IMR-90 (cell line): ENCODE results near the gene COL18A1. TPM values are rescaled to one million over a fixed set of nuclear protein-coding genes. Genes with fewer than 3 reads are reported as not detected.

ENCODE experiments used
- ATAC-seq: fragments of 200-7000 bp; cut with Tn5 transposase; 2 replicates; pipeline ENCODE4 v1.9.1; 2020; ENCODE audit warnings: low read depth, mild to moderate bottlenecking, moderate library complexity
- BruUV-seq: library from RNA; stranded (reverse); fragments of 400-500 nt; replicated peaks from 2 replicates; lab custom pipeline; 2021; lab: Mats Ljungman, UMichigan
- CTCF ChIA-PET: fragments of 300-600 bp; formaldehyde crosslinking; extraction: SDS; loops from one replicate; lab custom pipeline; 2021; ENCODE audit warnings: antibody characterized with exemption; lab: Yijun Ruan, JAX
- POLR2A ChIA-PET: fragments of 300-600 bp; sonication (Branson Sonifier 250); formaldehyde crosslinking; loops from one replicate; lab custom pipeline; 2022; ENCODE audit warnings: antibody characterized with exemption; ENCODE audit not compliant: unreplicated experiment; lab: Charles Lee
- DNase-seq: peaks from one replicate; pipeline ENCODE4 v3.0.0; 2013
- H2AFZ ChIP-seq: replicated peaks from 2 replicates; pipeline ENCODE3; 2013; ENCODE audit warnings: low read length, mild to moderate bottlenecking; ENCODE audit not compliant: poor library complexity
- H2AK5ac ChIP-seq: 2 replicates; pipeline ENCODE4 v1.6.1; 2013; ENCODE audit warnings: low read depth, low read length, inconsistent platforms
- H2AK9ac ChIP-seq: replicated peaks from 2 replicates; pipeline ENCODE3; 2013; ENCODE audit warnings: mild to moderate bottlenecking, low read depth, low read length, moderate library complexity; ENCODE audit not compliant: poor library complexity
- H2BK120ac ChIP-seq: 2 replicates; pipeline ENCODE4 v1.6.1; 2013; ENCODE audit warnings: low read depth, low read length, inconsistent platforms
- H2BK15ac ChIP-seq: 3 replicates; pipeline ENCODE4 v1.6.1; 2013; ENCODE audit warnings: low read depth, low read length, inconsistent platforms
- H2BK20ac ChIP-seq: 2 replicates; pipeline ENCODE4 v1.6.1; 2013; ENCODE audit warnings: low read depth, mild to moderate bottlenecking, inconsistent platforms, low read length, moderate library complexity
- H2BK5ac ChIP-seq: 2 replicates; pipeline ENCODE4 v1.6.1; 2013; ENCODE audit warnings: mild to moderate bottlenecking, low read depth, low read length, inconsistent platforms; ENCODE audit not compliant: poor library complexity, severe bottlenecking
- H3K14ac ChIP-seq: replicated peaks from 2 replicates; pipeline ENCODE4 v1.6.1; 2013; ENCODE audit warnings: low read depth, low read length, inconsistent platforms
- H3K18ac ChIP-seq: 2 replicates; pipeline ENCODE4 v1.6.1; 2013; ENCODE audit warnings: low read depth, low read length, control low read depth
- H3K23ac ChIP-seq: 2 replicates; pipeline ENCODE4 v1.6.1; 2013; ENCODE audit warnings: low read depth, low read length, inconsistent platforms
- H3K27ac ChIP-seq: 2 replicates; pipeline ENCODE4 v1.5.1; 2013; ENCODE audit warnings: mild to moderate bottlenecking, control low read depth, low read length; ENCODE audit not compliant: insufficient read depth
- H3K27me3 ChIP-seq: 2 replicates; pipeline ENCODE4 v1.6.1; 2013; ENCODE audit warnings: low read length; ENCODE audit not compliant: control insufficient read depth, insufficient read depth
- H3K36me3 ChIP-seq: 2 replicates; pipeline ENCODE4 v1.6.1; 2013; ENCODE audit warnings: low read length, mixed read lengths; ENCODE audit not compliant: control insufficient read depth, insufficient read depth
- H3K4ac ChIP-seq: 2 replicates; pipeline ENCODE4 v1.6.1; 2013; ENCODE audit warnings: low read depth, low read length, inconsistent platforms
- H3K4me1 ChIP-seq: 2 replicates; pipeline ENCODE4 v1.6.1; 2013; ENCODE audit warnings: low read length, mixed read lengths; ENCODE audit not compliant: control insufficient read depth, insufficient read depth
- H3K4me2 ChIP-seq: 2 replicates; pipeline ENCODE4 v1.6.1; 2013; ENCODE audit warnings: low read depth, mild to moderate bottlenecking, control low read depth, low read length, moderate library complexity
- H3K4me3 ChIP-seq: 2 replicates; pipeline ENCODE4 v1.5.1; 2013; ENCODE audit warnings: low read depth, mild to moderate bottlenecking, control low read depth, low read length, moderate library complexity; ENCODE audit not compliant: insufficient read depth
- H3K56ac ChIP-seq: 2 replicates; pipeline ENCODE4 v1.6.1; 2013; ENCODE audit warnings: low read length, inconsistent platforms; ENCODE audit not compliant: insufficient read depth; ENCODE audit errors: extremely low read depth
- H3K79me1 ChIP-seq, 2 experiments: 2 replicates each; pipeline ENCODE4 v1.6.1; 2013; ENCODE audit warnings: low read length in 2 of 2, inconsistent platforms in 1 of 2, low read depth in 1 of 2
- H3K9ac ChIP-seq: 2 replicates; pipeline ENCODE4 v1.6.1; 2013; ENCODE audit warnings: low read depth, low read length, control low read depth
- H3K9me1 ChIP-seq: 2 replicates; pipeline ENCODE4 v1.6.1; 2013; ENCODE audit warnings: low read length, inconsistent platforms; ENCODE audit not compliant: insufficient read depth
- H3K9me3 ChIP-seq: 2 replicates; pipeline ENCODE4 v1.6.1; 2013; ENCODE audit warnings: low read length; ENCODE audit not compliant: control insufficient read depth, insufficient read depth
- H4K20me1 ChIP-seq: 2 replicates; pipeline ENCODE4 v1.6.1; 2013; ENCODE audit warnings: low read length, inconsistent platforms; ENCODE audit not compliant: insufficient read depth
- H4K5ac ChIP-seq: 2 replicates; pipeline ENCODE4 v1.6.1; 2013; ENCODE audit warnings: mild to moderate bottlenecking, low read depth, low read length, control low read depth
- H4K8ac ChIP-seq, 2 experiments: 2 replicates each; pipeline ENCODE4 v1.6.1; 2013; ENCODE audit warnings: low read depth in 2 of 2, low read length in 2 of 2, control low read depth in 1 of 2, inconsistent platforms in 1 of 2
- H4K91ac ChIP-seq: 2 replicates; pipeline ENCODE4 v1.6.1; 2013; ENCODE audit warnings: low read depth, low read length, inconsistent platforms; ENCODE audit not compliant: insufficient read depth
- CEBPB ChIP-seq: IDR thresholded peaks from 2 replicates; pipeline ENCODE4 v1.6.1; 2012; ENCODE audit warnings: low read depth, low read length, improper control_type of control experiment
- CHD1 ChIP-seq: IDR thresholded peaks from 2 replicates; pipeline ENCODE4 v1.6.1; 2012; ENCODE audit warnings: low read depth, low read length, improper control_type of control experiment
- FOS ChIP-seq: fragments of 150-350 bp; IDR thresholded peaks from 2 replicates; pipeline ENCODE4 v1.6.1; 2016; ENCODE audit warnings: low read depth, low read length
- MAFK ChIP-seq: IDR thresholded peaks from 2 replicates; pipeline ENCODE4 v1.6.1; 2012; ENCODE audit warnings: low read depth, low read length, improper control_type of control experiment
- MAZ ChIP-seq: IDR thresholded peaks from 2 replicates; pipeline ENCODE4 v1.6.1; 2012; ENCODE audit warnings: low read depth, mild to moderate bottlenecking, low read length, improper control_type of control experiment, moderate library complexity, borderline replicate concordance
- NFE2L2 ChIP-seq: fragments of 150-350 bp; IDR thresholded peaks from 2 replicates; pipeline ENCODE4 v1.6.1; 2016; ENCODE audit warnings: low read depth, mild to moderate bottlenecking, low read length
- POLR2A ChIP-seq: IDR thresholded peaks from 2 replicates; pipeline ENCODE4 v1.6.1; 2012; ENCODE audit warnings: mild to moderate bottlenecking, low read depth, low read length
- RAD21 ChIP-seq: IDR thresholded peaks from 2 replicates; pipeline ENCODE4 v1.6.1; 2012; ENCODE audit warnings: low read length, improper control_type of control experiment
- RCOR1 ChIP-seq: IDR thresholded peaks from 2 replicates; pipeline ENCODE4 v1.6.1; 2012; ENCODE audit warnings: mild to moderate bottlenecking, low read length, improper control_type of control experiment; ENCODE audit not compliant: insufficient replicate concordance
- RFX5 ChIP-seq: IDR thresholded peaks from 2 replicates; pipeline ENCODE4 v1.8.0; 2012; ENCODE audit warnings: low read depth, mild to moderate bottlenecking, low read length, moderate library complexity
- SMC3 ChIP-seq: fragments of 150-350 bp; IDR thresholded peaks from 2 replicates; pipeline ENCODE4 v1.6.1; 2016; ENCODE audit warnings: low read depth, mild to moderate bottlenecking, antibody characterized with exemption, low read length, moderate library complexity
- WGBS, 2 experiments: methylation state at CpG; one replicate each; pipeline versions ENCODE4 v1.1.5 to v1.1.7; 2013; ENCODE audit warnings: missing lambda C conversion rate in 2 of 2; ENCODE audit not compliant: insufficient read length in 1 of 2; ENCODE audit errors: extremely low coverage in 2 of 2; 5-methylcytosine and 5-hydroxymethylcytosine counted together
- dilution Hi-C: fragments of 300-500 bp; cut with HindIII; formaldehyde crosslinking; loops from one replicate; pipeline ENCODE4 v1.14.3; 2018; ENCODE audit warnings: low sequenced_read_pairs; ENCODE audit not compliant: unreplicated experiment
- in situ Hi-C: fragments of 300-500 bp; cut with MboI; formaldehyde crosslinking; loops from 3 replicates; pipeline ENCODE4 v1.14.3; 2019; ENCODE audit warnings: low sequenced_read_pairs, inconsistent platforms, mixed read lengths
- intact Hi-C: fragments of 100-400 bp; cut with micrococcal nuclease; formaldehyde crosslinking; loops from 2 replicates; pipeline ENCODE4 v1.10.0; 2022
- polyA plus RNA-seq, 3 experiments: library from polyadenylated mRNA; depleted of rRNA; stranded (reverse); fragments of >200 nt; gene quantifications; 2 replicates each; pipeline ENCODE4 v1.2.3, GENCODE V29; 2012; ENCODE audit warnings: low replicate concordance in 1 of 3
- total RNA-seq: library from RNA; depleted of rRNA; stranded (reverse); fragments of >200 nt; gene quantifications from 2 replicates; pipeline ENCODE4 v1.2.3, GENCODE V29; 2012
- TF ChIP-seq, protein P1 (sequence below): conservative IDR thresholded peaks from 2 replicates; pipeline ENCODE4 v1.5.1; 2012; ENCODE audit warnings: mild to moderate bottlenecking, low read depth, low read length, improper control_type of control experiment
- TF ChIP-seq, protein P2 (sequence below): fragments of 150-350 bp; IDR thresholded peaks from 2 replicates; pipeline ENCODE4 v1.6.1; 2017; ENCODE audit warnings: mild to moderate bottlenecking, antibody characterized with exemption, low read length, low read depth
- TF ChIP-seq, protein P3 (sequence below): fragments of 150-350 bp; IDR thresholded peaks from 2 replicates; pipeline ENCODE4 v1.6.1; 2016; ENCODE audit warnings: low read depth, mild to moderate bottlenecking, low read length, moderate library complexity, borderline replicate concordance

Gene COL18A1
- total and polyA plus RNA-seq, 2 of the 4 experiments (the other 2 are of a cell fraction) = 4.3 to 46.7 TPM

DNA sequence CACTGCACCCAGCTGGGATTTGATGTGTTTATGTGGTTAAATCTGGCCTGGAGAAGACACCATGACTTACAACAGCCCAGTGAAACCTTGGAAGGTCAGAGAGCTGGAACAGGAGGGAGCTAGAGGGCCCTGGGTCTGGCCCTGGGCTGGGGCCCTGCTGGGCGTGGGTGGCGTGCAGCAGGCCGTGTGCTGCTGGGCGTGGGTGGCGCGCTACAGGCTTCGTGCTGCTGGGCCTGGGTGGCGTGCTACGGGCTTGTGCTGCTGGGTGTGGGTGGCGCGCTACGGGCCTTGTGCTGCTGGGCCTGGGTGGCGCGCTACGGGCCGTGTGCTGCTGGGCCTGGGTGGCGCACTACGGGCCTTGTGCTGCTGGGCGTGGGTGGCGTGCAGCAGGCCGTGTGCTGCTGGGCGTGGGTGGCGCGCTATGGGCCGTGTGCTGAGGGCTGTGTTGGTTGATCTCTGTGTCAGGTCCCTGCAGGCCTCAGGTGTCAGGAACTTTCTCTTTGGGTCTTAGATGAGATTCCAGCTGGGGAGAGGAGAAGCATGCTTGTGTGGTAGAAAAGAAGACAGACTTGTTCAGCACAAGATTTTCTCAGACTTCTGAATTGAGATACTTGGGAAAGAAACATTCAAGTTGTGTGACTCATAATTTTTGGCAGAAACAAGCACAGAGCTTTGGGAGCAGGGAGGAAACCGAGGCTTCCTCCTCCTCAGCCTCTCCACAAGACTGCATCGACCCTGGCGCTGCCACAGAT is 66.0 kb downstream of the COL18A1 start:
- Histone ChIP-seq H3K18ac (no peak overlapping the region), H4K20me1 (peaks cover 64% of the 10 kb centered on the region), H2BK120ac (peak overlapping the region; percentile 72), H3K9me3 (no peaks in the 10 kb centered on the region), H4K91ac (peak overlapping the region; percentile 61), H3K56ac (no peak overlapping the region; the same call in 1 of the 2 replicates), H3K9me1 (peaks cover 17% of the 10 kb centered on the region), H3K23ac (peak overlapping the region; percentile 75; the same call in 1 of the 2 replicates), H2AFZ (peak overlapping the region; percentile 77), H3K79me1 (peaks cover 10 to 56% of the 10 kb centered on the region in 2 experiments; a peak in 3 of 4 replicates), H3K9ac (no peak overlapping the region), H2AK5ac (peak overlapping the region; percentile 54), H2AK9ac (peak overlapping the region; percentile 86), H3K4me1 (peaks cover 32% of the 10 kb centered on the region), H4K5ac (no peak overlapping the region), H3K14ac (0 out of 2 replicates have a peak overlapping the region, but pooled peaks have one; percentile 68), H3K4me3 (no peak overlapping the region), H3K36me3 (peaks cover 29% of the 10 kb centered on the region), H3K27me3 (no peaks in the 10 kb centered on the region), H2BK15ac (no peak overlapping the region), H3K4ac (peak overlapping the region; percentile 83), H2BK20ac (peak overlapping the region; percentile 58; the same call in 1 of the 2 replicates), H3K4me2 (peak overlapping the region; percentile 72), H4K8ac (peak overlapping the region in 1 of 2 experiments; percentile 60; a peak in 2 of 4 replicates), H3K27ac (peak overlapping the region; percentile 73), H2BK5ac (peak overlapping the region; percentile 84)
- ChIA-PET POLR2A (no interaction called here), CTCF (interaction anchor here (0.8 kb wide), 1 partner anchor 205 kb away, joined by 3 read pairs; no protein-coding TSS in a partner anchor)
- ATAC-seq (peak; percentile 71), DNase-seq (peak; percentile 93)
- intact Hi-C loops (no loop called here), dilution Hi-C loops (no loop called here), in situ Hi-C loops (no loop called here)
- BruUV-seq = no TSS peak
- WGBS, 2 experiments = 84% methylated on average over 18 of the region's 28 CpGs; no CpG with 5 or more reads in 1 of the 2 experiments
- no peak for TF ChIP-seq CHD1
- no peak for TF ChIP-seq MAFK
- TF ChIP-seq NFE2L2 = no peak
- TF ChIP-seq SMC3 = no peak
- TF ChIP-seq, protein P1, sequence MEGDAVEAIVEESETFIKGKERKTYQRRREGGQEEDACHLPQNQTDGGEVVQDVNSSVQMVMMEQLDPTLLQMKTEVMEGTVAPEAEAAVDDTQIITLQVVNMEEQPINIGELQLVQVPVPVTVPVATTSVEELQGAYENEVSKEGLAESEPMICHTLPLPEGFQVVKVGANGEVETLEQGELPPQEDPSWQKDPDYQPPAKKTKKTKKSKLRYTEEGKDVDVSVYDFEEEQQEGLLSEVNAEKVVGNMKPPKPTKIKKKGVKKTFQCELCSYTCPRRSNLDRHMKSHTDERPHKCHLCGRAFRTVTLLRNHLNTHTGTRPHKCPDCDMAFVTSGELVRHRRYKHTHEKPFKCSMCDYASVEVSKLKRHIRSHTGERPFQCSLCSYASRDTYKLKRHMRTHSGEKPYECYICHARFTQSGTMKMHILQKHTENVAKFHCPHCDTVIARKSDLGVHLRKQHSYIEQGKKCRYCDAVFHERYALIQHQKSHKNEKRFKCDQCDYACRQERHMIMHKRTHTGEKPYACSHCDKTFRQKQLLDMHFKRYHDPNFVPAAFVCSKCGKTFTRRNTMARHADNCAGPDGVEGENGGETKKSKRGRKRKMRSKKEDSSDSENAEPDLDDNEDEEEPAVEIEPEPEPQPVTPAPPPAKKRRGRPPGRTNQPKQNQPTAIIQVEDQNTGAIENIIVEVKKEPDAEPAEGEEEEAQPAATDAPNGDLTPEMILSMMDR = no peak
- no peak; the same call in 1 of the 2 replicates for TF ChIP-seq MAZ
- TF ChIP-seq RCOR1 = no peak
- TF ChIP-seq, protein P2, sequence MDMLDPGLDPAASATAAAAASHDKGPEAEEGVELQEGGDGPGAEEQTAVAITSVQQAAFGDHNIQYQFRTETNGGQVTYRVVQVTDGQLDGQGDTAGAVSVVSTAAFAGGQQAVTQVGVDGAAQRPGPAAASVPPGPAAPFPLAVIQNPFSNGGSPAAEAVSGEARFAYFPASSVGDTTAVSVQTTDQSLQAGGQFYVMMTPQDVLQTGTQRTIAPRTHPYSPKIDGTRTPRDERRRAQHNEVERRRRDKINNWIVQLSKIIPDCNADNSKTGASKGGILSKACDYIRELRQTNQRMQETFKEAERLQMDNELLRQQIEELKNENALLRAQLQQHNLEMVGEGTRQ = no peak
- no peak for TF ChIP-seq RAD21
- no peak for TF ChIP-seq RFX5
- TF ChIP-seq CEBPB = 0 out of 2 replicates have a peak, but pooled peaks have one; percentile 30
- no peak for TF ChIP-seq POLR2A
- TF ChIP-seq FOS = peak; percentile 62; the same call in 1 of the 2 replicates
- TF ChIP-seq, protein P3, sequence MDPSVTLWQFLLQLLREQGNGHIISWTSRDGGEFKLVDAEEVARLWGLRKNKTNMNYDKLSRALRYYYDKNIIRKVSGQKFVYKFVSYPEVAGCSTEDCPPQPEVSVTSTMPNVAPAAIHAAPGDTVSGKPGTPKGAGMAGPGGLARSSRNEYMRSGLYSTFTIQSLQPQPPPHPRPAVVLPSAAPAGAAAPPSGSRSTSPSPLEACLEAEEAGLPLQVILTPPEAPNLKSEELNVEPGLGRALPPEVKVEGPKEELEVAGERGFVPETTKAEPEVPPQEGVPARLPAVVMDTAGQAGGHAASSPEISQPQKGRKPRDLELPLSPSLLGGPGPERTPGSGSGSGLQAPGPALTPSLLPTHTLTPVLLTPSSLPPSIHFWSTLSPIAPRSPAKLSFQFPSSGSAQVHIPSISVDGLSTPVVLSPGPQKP = no peak
